ENCODE results near the gene TMCO4. TPM values are rescaled to one million over a fixed set of nuclear protein-coding genes. Genes with fewer than 3 reads are reported as not detected.

Gene TMCO4
- total and polyA plus RNA-seq, 10 of the 15 experiments (the other 5 are each of a cell fraction or from before 2014, with no cell fraction given) = 2.4 to 20.8 (median 13.0) TPM

DNA sequence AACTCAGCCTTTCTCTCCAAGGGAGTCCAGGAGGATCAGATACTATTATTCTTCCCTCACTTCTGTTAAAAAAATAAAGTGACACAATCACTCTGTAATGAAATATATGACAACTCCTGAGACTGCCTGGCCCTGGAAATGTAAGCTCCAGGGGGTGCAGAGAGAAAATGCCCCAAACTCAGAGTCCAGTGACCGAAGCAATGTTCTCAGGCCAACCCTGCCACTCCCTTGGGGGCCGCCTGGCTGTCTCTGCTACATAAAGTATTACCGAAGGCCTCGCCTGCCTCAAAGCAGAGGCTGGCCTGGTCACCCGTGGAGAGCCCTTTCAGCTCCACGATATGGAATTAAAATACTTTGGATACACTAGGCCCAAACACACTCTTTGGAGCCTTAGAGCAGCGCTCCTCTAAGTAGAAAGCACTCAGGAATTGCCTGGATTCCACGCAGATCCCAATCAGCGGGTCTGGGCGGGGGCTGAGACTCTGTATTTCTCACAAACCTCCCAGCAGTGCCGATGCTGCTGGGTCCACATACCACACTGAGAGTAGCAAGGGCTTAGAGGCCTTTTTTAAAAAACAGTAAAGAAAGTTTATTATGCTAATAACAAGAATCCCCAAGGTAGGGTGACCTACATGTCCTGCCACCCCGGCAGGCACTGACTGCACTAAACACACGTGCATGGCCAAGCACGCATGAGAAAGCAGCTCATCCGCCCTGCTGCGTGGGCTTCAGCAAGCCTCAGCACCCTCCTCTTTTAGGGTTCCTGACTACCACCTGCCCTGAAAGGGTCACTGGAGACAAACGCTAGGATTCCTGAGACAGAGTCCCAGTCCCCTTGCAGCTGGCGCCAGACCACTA lies 31.1 kb downstream of the TMCO4 start:
- Histone ChIP-seq H3K79me2 (ENCODE audit: control insufficient read depth, insufficient read depth, low read length) (no peaks in the 10 kb centered on the region), H3K4me1 (ENCODE audit: control insufficient read depth, insufficient read depth, low read length) (peaks cover 3% of the 10 kb centered on the region), H3K4me2 (ENCODE audit: control insufficient read depth, insufficient read depth) (no peak overlapping the region), H3K27ac (ENCODE audit: control insufficient read depth, insufficient read depth) (no peak overlapping the region), H3K9ac (ENCODE audit: control insufficient read depth, insufficient read depth, low read length) (no peak overlapping the region), H2AFZ (ENCODE audit: control insufficient read depth, low read depth, low read length) (no peak overlapping the region), H4K20me1 (ENCODE audit: control insufficient read depth, insufficient read depth) (no peaks in the 10 kb centered on the region), H3K27me3 (replicated peaks in 1 of 2; ENCODE audit: control insufficient read depth in 2 of 2, insufficient read depth in 2 of 2, low read length in 1 of 2) (no peaks in the 10 kb centered on the region), H3K4me3 (no peak overlapping the region), H3K36me3 (ENCODE audit: control insufficient read depth in 2 of 2, insufficient read depth in 2 of 2, low read length in 1 of 2) (peaks cover 0 to 3% of the 10 kb centered on the region in 2 experiments; a peak in 2 of 4 replicates), H3K9me3 (replicated peaks; ENCODE audit: control insufficient read depth, insufficient read depth, low read length) (no peaks in the 10 kb centered on the region)
- DNase-seq (ENCODE audit: low read depth, low spot score) (no peak), ATAC-seq (no peak), FAIRE-seq (no peak)
- CTCF ChIA-PET = no interaction called here
- SMC1A ChIA-PET (ENCODE audit: uncharacterized antibody, unreplicated experiment) = no interaction called here
- RAD21 ChIA-PET (ENCODE audit: unreplicated experiment) = no interaction called here
- no peak for TF ChIP-seq FOXM1 (IDR thresholded peaks at IDR 0.05; ENCODE audit: low read depth, low read length)
- no peak for TF ChIP-seq YBX1 (IDR thresholded peaks at IDR 0.05)
- TF ChIP-seq, protein P1, sequence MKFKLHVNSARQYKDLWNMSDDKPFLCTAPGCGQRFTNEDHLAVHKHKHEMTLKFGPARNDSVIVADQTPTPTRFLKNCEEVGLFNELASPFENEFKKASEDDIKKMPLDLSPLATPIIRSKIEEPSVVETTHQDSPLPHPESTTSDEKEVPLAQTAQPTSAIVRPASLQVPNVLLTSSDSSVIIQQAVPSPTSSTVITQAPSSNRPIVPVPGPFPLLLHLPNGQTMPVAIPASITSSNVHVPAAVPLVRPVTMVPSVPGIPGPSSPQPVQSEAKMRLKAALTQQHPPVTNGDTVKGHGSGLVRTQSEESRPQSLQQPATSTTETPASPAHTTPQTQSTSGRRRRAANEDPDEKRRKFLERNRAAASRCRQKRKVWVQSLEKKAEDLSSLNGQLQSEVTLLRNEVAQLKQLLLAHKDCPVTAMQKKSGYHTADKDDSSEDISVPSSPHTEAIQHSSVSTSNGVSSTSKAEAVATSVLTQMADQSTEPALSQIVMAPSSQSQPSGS (IDR thresholded peaks at IDR 0.05; ENCODE audit: low read length) = no peak
- TF ChIP-seq NRF1 (conservative IDR thresholded peaks at IDR 0.05; ENCODE audit: low read depth, low read length) = no peak
- no peak for TF ChIP-seq POU2F2 (IDR thresholded peaks at IDR 0.05; ENCODE audit: borderline replicate concordance, low read depth, low read length)
- TF ChIP-seq NFYB (IDR thresholded peaks at IDR 0.05; ENCODE audit: insufficient read depth, low read depth, low read length) = no peak
- TF ChIP-seq ZNF24 (IDR thresholded peaks at IDR 0.05) = no peak
- no peak for TF ChIP-seq HDGF (IDR thresholded peaks at IDR 0.05)
- TF ChIP-seq, protein P2, sequence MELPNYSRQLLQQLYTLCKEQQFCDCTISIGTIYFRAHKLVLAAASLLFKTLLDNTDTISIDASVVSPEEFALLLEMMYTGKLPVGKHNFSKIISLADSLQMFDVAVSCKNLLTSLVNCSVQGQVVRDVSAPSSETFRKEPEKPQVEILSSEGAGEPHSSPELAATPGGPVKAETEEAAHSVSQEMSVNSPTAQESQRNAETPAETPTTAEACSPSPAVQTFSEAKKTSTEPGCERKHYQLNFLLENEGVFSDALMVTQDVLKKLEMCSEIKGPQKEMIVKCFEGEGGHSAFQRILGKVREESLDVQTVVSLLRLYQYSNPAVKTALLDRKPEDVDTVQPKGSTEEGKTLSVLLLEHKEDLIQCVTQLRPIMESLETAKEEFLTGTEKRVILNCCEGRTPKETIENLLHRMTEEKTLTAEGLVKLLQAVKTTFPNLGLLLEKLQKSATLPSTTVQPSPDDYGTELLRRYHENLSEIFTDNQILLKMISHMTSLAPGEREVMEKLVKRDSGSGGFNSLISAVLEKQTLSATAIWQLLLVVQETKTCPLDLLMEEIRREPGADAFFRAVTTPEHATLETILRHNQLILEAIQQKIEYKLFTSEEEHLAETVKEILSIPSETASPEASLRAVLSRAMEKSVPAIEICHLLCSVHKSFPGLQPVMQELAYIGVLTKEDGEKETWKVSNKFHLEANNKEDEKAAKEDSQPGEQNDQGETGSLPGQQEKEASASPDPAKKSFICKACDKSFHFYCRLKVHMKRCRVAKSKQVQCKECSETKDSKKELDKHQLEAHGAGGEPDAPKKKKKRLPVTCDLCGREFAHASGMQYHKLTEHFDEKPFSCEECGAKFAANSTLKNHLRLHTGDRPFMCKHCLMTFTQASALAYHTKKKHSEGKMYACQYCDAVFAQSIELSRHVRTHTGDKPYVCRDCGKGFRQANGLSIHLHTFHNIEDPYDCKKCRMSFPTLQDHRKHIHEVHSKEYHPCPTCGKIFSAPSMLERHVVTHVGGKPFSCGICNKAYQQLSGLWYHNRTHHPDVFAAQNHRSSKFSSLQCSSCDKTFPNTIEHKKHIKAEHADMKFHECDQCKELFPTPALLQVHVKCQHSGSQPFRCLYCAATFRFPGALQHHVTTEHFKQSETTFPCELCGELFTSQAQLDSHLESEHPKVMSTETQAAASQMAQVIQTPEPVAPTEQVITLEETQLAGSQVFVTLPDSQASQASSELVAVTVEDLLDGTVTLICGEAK (IDR thresholded peaks at IDR 0.05; ENCODE audit: borderline replicate concordance) = no peak
- TF ChIP-seq MYC (IDR thresholded peaks at IDR 0.05; ENCODE audit: insufficient read depth, insufficient read length, insufficient replicate concordance, low read length, severe bottlenecking) = no peak
- TF ChIP-seq, protein P3, sequence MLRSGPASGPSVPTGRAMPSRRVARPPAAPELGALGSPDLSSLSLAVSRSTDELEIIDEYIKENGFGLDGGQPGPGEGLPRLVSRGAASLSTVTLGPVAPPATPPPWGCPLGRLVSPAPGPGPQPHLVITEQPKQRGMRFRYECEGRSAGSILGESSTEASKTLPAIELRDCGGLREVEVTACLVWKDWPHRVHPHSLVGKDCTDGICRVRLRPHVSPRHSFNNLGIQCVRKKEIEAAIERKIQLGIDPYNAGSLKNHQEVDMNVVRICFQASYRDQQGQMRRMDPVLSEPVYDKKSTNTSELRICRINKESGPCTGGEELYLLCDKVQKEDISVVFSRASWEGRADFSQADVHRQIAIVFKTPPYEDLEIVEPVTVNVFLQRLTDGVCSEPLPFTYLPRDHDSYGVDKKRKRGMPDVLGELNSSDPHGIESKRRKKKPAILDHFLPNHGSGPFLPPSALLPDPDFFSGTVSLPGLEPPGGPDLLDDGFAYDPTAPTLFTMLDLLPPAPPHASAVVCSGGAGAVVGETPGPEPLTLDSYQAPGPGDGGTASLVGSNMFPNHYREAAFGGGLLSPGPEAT (IDR thresholded peaks at IDR 0.05; ENCODE audit: low read depth) = no peak
- TF ChIP-seq, protein P4, sequence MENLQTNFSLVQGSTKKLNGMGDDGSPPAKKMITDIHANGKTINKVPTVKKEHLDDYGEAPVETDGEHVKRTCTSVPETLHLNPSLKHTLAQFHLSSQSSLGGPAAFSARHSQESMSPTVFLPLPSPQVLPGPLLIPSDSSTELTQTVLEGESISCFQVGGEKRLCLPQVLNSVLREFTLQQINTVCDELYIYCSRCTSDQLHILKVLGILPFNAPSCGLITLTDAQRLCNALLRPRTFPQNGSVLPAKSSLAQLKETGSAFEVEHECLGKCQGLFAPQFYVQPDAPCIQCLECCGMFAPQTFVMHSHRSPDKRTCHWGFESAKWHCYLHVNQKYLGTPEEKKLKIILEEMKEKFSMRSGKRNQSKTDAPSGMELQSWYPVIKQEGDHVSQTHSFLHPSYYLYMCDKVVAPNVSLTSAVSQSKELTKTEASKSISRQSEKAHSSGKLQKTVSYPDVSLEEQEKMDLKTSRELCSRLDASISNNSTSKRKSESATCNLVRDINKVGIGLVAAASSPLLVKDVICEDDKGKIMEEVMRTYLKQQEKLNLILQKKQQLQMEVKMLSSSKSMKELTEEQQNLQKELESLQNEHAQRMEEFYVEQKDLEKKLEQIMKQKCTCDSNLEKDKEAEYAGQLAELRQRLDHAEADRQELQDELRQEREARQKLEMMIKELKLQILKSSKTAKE (IDR thresholded peaks at IDR 0.05; ENCODE audit: low read depth, poor library complexity, severe bottlenecking) = no peak
- TF ChIP-seq SUPT20H (IDR thresholded peaks at IDR 0.05; ENCODE audit: borderline replicate concordance, control insufficient read depth, low read depth, low read length) = no peak
- BruUV-seq (replicated peaks) = no TSS peak
- 81% methylated on average over 18 of the region's 18 CpGs for WGBS (ENCODE audit: insufficient coverage, insufficient replicate concordance, low lambda C conversion rate, missing lambda C conversion rate)
- intact Hi-C loops (cut with micrococcal nuclease; ENCODE audit: unreplicated experiment) (no loop called here), in situ Hi-C loops (cut with MboI) (no loop called here)
- POLR2A ChIA-PET = no interaction called here
